ENCODE results near the gene SLC25A27.
A peak's percentile ranks its signal among the peaks of the same experiment; 100 is the strongest.
"Not testable (repeated sequence)": the region's sequence is repeated elsewhere in the genome, so short reads cannot be mapped to it uniquely, and the experiment has no call there.

The SLC25A27 gene

GRCh38 chr6:46652603-46653438 lies at the start of gene SLC25A27, which contains the start of gene CYP39A1:
TSS of gene SLC25A27 (plus strand) at chr6:46652975. CDS start at chr6:46653193, 218 bp downstream.
TSS of gene CYP39A1 (minus strand) at chr6:46652818. CDS start at chr6:46652582, 236 bp downstream.
- peak; percentile 76 for DNase-seq (ENCODE audit: low read depth)

GRCh38 chr6:46605091-46605797 lies 47.5 kb upstream of the SLC25A27 start:
- DNase-seq (ENCODE audit: low read depth): no peak

- no peak for DNase-seq (ENCODE audit: low read depth)
These were observed 46.4 kb upstream of the SLC25A27 start for GRCh38 chr6:46606338-46606737.

- DNase-seq (ENCODE audit: low read depth): no peak
These were observed 41.8 kb upstream of the SLC25A27 start for GRCh38 chr6:46610862-46611553.

- DNase-seq (ENCODE audit: low read depth): no peak
These were observed 40.1 kb upstream of the SLC25A27 start for GRCh38 chr6:46612645-46613044.

- no peak for DNase-seq (ENCODE audit: low read depth)
These were observed 34.0 kb upstream of the SLC25A27 start for GRCh38 chr6:46618726-46619125.

GRCh38 chr6:46626228-46626909 lies 26.4 kb upstream of the SLC25A27 start:
- peak; percentile 27 for DNase-seq (ENCODE audit: low read depth)

- DNase-seq (ENCODE audit: low read depth): no peak
These were observed 25.8 kb upstream of the SLC25A27 start for GRCh38 chr6:46626976-46627375.

GRCh38 chr6:46628498-46628897 lies 24.3 kb upstream of the SLC25A27 start:
- DNase-seq (ENCODE audit: low read depth): no peak

GRCh38 chr6:46628976-46629375 lies 23.8 kb upstream of the SLC25A27 start:
- no peak for DNase-seq (ENCODE audit: low read depth)

GRCh38 chr6:46629691-46630090 lies 23.1 kb upstream of the SLC25A27 start:
- no peak for DNase-seq (ENCODE audit: low read depth)

- DNase-seq (ENCODE audit: low read depth): no peak
These were observed 20.7 kb upstream of the SLC25A27 start for GRCh38 chr6:46632053-46632452.

GRCh38 chr6:46635462-46635861 lies 17.3 kb upstream of the SLC25A27 start:
- no peak for DNase-seq (ENCODE audit: low read depth)

- DNase-seq (ENCODE audit: low read depth): peak; percentile 18
These were observed 15.6 kb upstream of the SLC25A27 start for GRCh38 chr6:46637145-46637544.

GRCh38 chr6:46637933-46638332 lies 14.8 kb upstream of the SLC25A27 start:
- no peak for DNase-seq (ENCODE audit: low read depth)

- no peak for DNase-seq (ENCODE audit: low read depth)
These were observed 14.1 kb upstream of the SLC25A27 start for GRCh38 chr6:46638650-46639049.

GRCh38 chr6:46642928-46643751 lies 9.6 kb upstream of the SLC25A27 start:
- no peak for DNase-seq (ENCODE audit: low read depth)

GRCh38 chr6:46645265-46645664 lies 7.5 kb upstream of the SLC25A27 start:
- no peak for DNase-seq (ENCODE audit: low read depth)

- not testable (repeated sequence) for DNase-seq (ENCODE audit: low read depth)
These were observed 4.7 kb upstream of the SLC25A27 start for GRCh38 chr6:46648108-46648507.

- no peak for DNase-seq (ENCODE audit: low read depth)
These were observed 3.8 kb upstream of the SLC25A27 start for GRCh38 chr6:46648869-46649492.

GRCh38 chr6:46651006-46651405 lies 1.8 kb upstream of the SLC25A27 start:
- DNase-seq (ENCODE audit: low read depth): no peak
